GM18519 (cell line): ENCODE measurements around the gene DNAJC21.

Experiments
- ATAC-seq: cut with Tn5 transposase; IDR thresholded peaks from one replicate; pipeline ENCODE4 v1.9.1; 2021; ENCODE audit warnings: mild to moderate bottlenecking, moderate library complexity; ENCODE audit not compliant: unreplicated experiment, low FRiP score

DNAJC21 gene

GRCh38 chr5:34929134-34929719 lies at the start of gene DNAJC21:
TSS of gene DNAJC21 (plus strand) at chr5:34929559. CDS start at chr5:34929820, 261 bp downstream.
- ATAC-seq: peak; percentile 74

GRCh38 chr5:34881246-34881645 lies 48.1 kb upstream of the DNAJC21 start:
- ATAC-seq: no peak

DNA sequence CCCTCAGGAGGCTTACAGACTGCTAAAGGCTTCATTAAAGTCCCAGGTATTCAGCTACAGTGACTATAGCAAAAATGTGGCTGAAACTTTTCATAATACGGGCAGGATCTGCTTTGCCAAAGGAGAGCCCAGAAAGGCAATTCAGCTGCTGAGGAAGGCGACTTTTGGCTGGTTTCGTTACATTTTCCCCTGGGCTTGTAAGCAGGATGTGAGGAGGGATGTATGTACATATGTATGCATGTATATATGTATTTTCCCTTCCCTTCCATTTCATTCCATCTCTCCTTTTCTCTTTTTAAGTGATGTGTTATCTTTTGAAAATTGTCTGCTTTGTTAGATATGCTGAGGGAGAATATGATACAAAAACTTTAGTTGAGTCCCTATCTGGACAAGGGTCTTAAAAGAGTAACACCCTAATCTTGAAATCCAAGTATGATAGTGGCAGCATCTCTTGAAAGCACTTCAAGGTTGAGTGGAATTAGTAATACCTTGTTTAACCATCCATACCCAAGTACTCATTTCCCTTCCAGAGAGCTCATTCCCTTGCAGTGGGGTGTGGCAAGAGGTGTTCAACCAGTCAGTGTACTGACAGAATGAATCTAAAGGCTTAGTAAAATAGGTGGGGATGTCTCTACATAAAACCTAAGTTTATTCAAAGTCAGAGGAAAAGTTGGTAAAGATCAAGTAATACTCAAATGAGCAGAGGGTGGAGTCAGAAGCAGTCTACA lies 42.8 kb upstream of the DNAJC21 start:
- no peak for ATAC-seq

GRCh38 chr5:34889394-34889793 lies 40.0 kb upstream of the DNAJC21 start:
- no peak for ATAC-seq

DNA sequence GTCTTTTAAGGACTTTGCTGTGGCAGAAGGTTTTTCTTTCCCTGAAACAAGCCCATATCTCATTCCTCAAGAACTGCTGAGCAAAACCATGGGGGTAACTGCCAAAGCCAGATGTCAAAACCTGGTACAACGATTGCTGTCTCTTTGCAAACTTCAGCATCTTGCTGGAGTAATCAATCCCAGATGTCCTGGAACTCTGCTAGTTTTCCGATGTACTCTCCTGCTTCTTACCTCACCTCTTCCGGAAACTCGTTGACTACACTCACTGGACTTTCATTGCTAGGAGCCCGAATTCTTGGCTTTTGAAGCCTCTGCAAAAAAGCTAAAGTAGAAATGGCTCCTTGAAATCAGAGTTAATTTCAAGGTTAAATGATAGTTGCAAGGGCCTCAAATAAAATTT lies 37.4 kb upstream of the DNAJC21 start:
- ATAC-seq: no peak

GRCh38 chr5:34892414-34892813 lies 36.9 kb upstream of the DNAJC21 start:
- ATAC-seq: no peak

- no peak for ATAC-seq
These were observed 34.6 kb upstream of the DNAJC21 start for GRCh38 chr5:34894716-34895115.

DNA sequence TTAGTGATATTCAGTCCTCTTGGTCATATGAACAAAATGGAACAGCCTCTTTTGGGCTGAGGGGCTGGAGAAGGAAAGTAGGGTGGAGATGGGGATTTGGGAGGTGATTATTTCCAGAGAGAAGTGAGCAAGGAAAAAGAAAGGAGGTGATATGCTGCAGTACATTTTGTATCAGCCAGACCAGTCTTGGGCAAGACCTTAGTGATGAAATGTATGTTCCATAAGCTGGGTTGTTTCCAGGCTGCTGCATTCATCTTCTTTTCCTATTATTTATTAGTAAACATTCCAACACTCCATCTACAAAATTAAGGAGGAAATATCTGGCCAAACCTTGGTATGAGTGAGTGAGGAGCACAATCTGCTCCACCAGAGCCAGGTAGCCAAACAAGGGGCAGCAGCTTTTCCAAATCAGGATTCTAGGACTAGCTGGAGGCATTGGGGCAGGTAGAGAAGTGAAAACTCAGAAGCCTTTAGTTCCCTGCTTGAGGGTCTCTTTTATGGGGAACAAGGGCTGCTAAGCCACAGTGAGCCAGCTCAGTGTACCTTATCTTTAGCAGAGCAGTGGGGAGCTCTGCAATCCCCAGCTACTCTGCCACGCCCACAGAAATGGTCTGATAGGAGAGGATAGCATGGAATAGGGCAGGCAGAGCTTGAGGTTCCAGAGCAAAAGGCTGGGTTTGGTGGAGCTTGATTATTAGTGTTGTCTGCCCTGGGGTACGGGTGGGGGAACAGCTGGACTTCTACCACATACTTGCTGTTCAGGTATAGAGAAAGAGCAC lies 33.5 kb upstream of the DNAJC21 start:
- ATAC-seq: no peak

DNA sequence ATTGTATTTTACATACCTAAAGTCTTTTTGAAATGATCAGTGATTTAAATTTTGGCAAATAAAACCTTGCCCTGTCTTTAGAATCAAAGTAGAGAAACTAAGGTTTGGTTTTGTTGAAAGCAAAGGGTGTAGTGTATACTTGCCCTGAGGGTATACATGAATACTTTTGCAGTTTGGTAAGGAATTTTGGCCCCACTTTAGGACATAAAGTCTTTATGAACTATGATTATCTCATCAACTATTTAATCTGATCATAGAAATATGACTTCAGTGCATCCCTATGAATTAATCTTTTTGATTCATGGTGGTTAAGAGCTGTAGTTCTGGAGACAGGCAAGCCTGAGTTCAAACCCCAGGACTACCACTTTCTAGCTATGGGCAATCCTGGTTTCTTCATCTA lies 31.7 kb upstream of the DNAJC21 start:
- no peak for ATAC-seq

GRCh38 chr5:34898258-34898895 lies 31.0 kb upstream of the DNAJC21 start:
- peak; percentile 72 for ATAC-seq

DNA sequence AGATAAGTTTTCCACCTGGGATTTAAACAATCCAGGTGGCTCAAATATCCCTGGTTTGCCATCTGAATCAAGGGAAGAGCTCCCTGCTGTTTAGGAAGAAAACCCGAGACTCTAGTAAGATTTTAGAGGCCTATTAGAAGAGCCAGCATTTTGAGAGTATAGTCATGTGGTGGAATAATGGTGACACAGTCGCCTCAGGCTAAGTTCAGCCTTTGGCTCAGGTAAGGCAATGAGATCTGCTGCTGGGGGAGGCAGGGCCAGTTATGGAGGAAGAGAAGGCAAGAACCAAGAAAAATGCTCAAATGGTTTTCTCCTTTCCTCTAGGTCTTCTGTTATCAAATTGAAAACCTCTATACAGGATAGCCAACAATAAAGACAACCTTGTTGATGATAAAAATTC lies 30.3 kb upstream of the DNAJC21 start:
- no peak for ATAC-seq

- ATAC-seq: no peak
These were observed 28.7 kb upstream of the DNAJC21 start for GRCh38 chr5:34900652-34901051.

GRCh38 chr5:34903260-34903659 lies 26.1 kb upstream of the DNAJC21 start:
- ATAC-seq: no peak

DNA sequence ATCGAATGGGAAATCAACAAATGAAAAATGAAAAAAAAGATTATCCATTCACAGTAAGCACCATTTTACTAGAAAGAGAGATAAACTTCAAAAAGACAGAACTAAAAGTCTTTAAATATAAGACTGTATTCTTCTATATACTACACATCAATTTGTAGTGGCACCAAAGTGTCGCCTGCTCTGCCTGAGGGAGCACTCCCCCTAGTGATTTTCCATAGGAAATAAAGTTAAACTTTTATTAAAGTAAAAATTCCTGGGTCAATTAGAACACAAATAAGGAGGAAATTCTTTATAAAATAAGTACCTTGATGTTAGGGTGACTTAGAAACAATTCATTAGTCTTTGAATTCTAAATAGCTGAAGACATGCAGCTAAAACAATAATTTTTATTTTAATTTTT lies 23.8 kb upstream of the DNAJC21 start:
- no peak for ATAC-seq

DNA sequence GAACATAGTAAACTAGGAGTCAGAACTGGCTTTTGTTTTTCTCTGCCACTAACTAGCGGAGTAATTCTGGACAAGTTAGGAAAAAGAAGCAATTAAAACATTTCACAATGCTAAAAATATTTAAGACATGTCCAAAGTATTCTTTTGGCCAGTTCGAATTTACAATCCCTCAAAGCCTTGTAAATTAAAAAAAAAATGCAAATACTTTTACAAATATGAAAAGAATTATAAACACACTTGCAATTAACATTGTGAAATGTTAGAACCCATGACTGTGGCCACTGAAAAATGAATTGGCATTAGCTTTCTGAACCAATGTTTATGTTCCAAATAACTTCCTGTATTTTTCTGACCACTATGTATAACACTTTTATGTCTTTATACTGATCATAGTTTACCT lies 16.3 kb upstream of the DNAJC21 start:
- ATAC-seq: no peak

GRCh38 chr5:34914671-34915138 lies 14.7 kb upstream of the DNAJC21 start:
- peak; percentile 11 for ATAC-seq

GRCh38 chr5:34915139-34915855 lies 14.1 kb upstream of the DNAJC21 start, which contains the start of the genes BRIX1 and RAD1:
TSS of gene BRIX1 (plus strand) at chr5:34915711. CDS start at chr5:34915739, 28 bp downstream.
TSS of gene RAD1 (minus strand) at chr5:34915504. CDS start at chr5:34914892, 612 bp downstream.
- peak; percentile 96 for ATAC-seq

DNA sequence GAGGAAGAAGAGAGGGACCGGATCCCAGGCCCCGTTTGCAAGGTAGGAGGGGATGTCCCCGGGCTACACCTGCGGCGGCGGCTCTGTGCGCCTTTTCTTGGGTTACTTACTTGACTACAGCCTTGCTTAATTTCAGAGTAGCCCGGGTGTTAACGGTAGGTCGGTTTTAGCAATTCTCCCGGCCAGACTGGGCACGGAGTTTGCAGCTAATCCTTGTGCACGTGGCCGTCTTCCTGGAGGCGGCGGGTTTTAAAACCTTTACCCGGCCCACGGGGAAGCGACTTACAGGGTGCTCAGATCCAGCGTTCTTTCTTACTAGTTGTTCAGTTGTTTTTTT lies 13.5 kb upstream of the DNAJC21 start:
- ATAC-seq: no peak

DNA sequence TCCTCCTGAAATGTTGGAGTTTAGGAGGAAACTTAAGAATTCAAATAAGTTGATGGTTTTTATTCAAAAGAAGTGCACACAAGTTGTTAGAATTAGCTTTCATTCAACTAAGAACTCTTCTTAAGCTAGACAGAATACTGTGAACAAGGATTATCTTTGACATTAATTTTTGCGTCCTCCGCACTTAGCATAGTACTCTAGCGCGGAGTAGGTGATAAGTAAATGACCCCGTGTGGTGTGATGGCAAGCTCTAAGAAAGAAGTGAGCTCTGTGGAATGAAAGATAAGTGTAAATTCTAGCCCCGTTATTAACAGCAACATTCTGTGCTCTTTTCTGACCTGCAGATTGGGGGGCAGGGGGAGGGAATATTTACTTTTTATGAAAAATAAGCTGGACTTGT lies 12.8 kb upstream of the DNAJC21 start:
- no peak for ATAC-seq

- ATAC-seq: no peak
These were observed 11.3 kb upstream of the DNAJC21 start for GRCh38 chr5:34918025-34918424.
